Brain microvascular endothelial cell (primary cell): ENCODE measurements around the gene CREB3L1.
A peak's percentile ranks its signal among the peaks of the same experiment; 100 is the strongest.

Experiments used
- DNase-seq: peaks from one replicate; pipeline ENCODE4 v3.0.0-alpha.2; 2020
- H3K27ac ChIP-seq: fragments of 250-450 bp; sonication (Bioruptor Pico); 2 replicates; pipeline ENCODE4 v1.5.1; 2020; ENCODE audit warnings: mild to moderate bottlenecking, moderate library complexity
- H3K27me3 ChIP-seq: fragments of 250-450 bp; sonication (Bioruptor Pico); replicated peaks from 2 replicates; pipeline ENCODE4 v1.5.1; 2020; ENCODE audit warnings: mild to moderate bottlenecking
- H3K36me3 ChIP-seq: fragments of 250-450 bp; sonication (Bioruptor Pico); replicated peaks from 2 replicates; pipeline ENCODE4 v1.5.1; 2020; ENCODE audit warnings: mild to moderate bottlenecking
- H3K4me3 ChIP-seq: 2 replicates; pipeline ENCODE4 v1.5.1; 2011; ENCODE audit warnings: low read depth, mild to moderate bottlenecking, control low read depth, low read length, moderate library complexity
- CTCF ChIP-seq: IDR thresholded peaks from 2 replicates; pipeline ENCODE4 v1.5.1; 2011; ENCODE audit warnings: low read depth, mild to moderate bottlenecking, moderate library complexity, low read length, control low read depth, inconsistent platforms; ENCODE audit errors: missing control alignments
- in situ Hi-C: cut with HindIII; loops from 2 replicates; pipeline ENCODE4 v1.10.0; 2017; ENCODE audit warnings: low sequenced_read_pairs, low pct_ligation_motif_present

The CREB3L1 gene

GRCh38 chr11:46247090-46247489 is 30.4 kb upstream of the CREB3L1 start:
- DNase-seq, result no peak
- no peaks in the 10 kb centered on the region for H3K27me3 ChIP-seq
- H3K36me3 ChIP-seq, result no peaks in the 10 kb centered on the region
- no peak overlapping the region for H3K27ac ChIP-seq
- in situ Hi-C loops, result no loop called here
- no peak overlapping the region for H3K4me3 ChIP-seq
- TF ChIP-seq CTCF, result no peak

GRCh38 chr11:46247659-46248058 is 29.8 kb upstream of the CREB3L1 start:
- H3K27ac ChIP-seq, result peak overlapping the region; percentile 98
- DNase-seq, result peak; percentile 47
- no peaks in the 10 kb centered on the region for H3K27me3 ChIP-seq
- in situ Hi-C loops, result no loop called here
- no peak overlapping the region for H3K4me3 ChIP-seq
- TF ChIP-seq CTCF, result peak; percentile 61
- H3K36me3 ChIP-seq, result no peaks in the 10 kb centered on the region

- Histone ChIP-seq H3K4me3 (no peak overlapping the region), H3K27ac (peak overlapping the region; percentile 98), H3K36me3 (no peaks in the 10 kb centered on the region), H3K27me3 (no peaks in the 10 kb centered on the region)
- no peak for TF ChIP-seq CTCF
- in situ Hi-C loops, result no loop called here
- DNase-seq, result peak; percentile 98
These were observed 29.0 kb upstream of the CREB3L1 start for GRCh38 chr11:46248289-46249102.

GRCh38 chr11:46249103-46249937 is 28.1 kb upstream of the CREB3L1 start:
- Histone ChIP-seq H3K4me3 (no peak overlapping the region), H3K27ac (peak overlapping the region; percentile 98), H3K27me3 (no peaks in the 10 kb centered on the region), H3K36me3 (no peaks in the 10 kb centered on the region)
- peak; percentile 65 for DNase-seq
- in situ Hi-C loops, result no loop called here
- TF ChIP-seq CTCF, result no peak

- no peak for TF ChIP-seq CTCF
- Histone ChIP-seq H3K27me3 (no peaks in the 10 kb centered on the region), H3K4me3 (no peak overlapping the region), H3K36me3 (no peaks in the 10 kb centered on the region), H3K27ac (peak overlapping the region; percentile 98)
- in situ Hi-C loops, result no loop called here
- DNase-seq, result no peak
These were observed 27.3 kb upstream of the CREB3L1 start for GRCh38 chr11:46249938-46250744.
